Islet precursor cell (in vitro differentiated cells): Measurements from ENCODE around the gene CACNA1B.

Experiments
- DNase-seq: peaks from one replicate; pipeline ENCODE4 v3.0.0-alpha.2; 2018

CACNA1B gene

GRCh38 chr9:137890768-137891587 lies 13.4 kb downstream of the CACNA1B start:
- peak; percentile 51 for DNase-seq

DNA sequence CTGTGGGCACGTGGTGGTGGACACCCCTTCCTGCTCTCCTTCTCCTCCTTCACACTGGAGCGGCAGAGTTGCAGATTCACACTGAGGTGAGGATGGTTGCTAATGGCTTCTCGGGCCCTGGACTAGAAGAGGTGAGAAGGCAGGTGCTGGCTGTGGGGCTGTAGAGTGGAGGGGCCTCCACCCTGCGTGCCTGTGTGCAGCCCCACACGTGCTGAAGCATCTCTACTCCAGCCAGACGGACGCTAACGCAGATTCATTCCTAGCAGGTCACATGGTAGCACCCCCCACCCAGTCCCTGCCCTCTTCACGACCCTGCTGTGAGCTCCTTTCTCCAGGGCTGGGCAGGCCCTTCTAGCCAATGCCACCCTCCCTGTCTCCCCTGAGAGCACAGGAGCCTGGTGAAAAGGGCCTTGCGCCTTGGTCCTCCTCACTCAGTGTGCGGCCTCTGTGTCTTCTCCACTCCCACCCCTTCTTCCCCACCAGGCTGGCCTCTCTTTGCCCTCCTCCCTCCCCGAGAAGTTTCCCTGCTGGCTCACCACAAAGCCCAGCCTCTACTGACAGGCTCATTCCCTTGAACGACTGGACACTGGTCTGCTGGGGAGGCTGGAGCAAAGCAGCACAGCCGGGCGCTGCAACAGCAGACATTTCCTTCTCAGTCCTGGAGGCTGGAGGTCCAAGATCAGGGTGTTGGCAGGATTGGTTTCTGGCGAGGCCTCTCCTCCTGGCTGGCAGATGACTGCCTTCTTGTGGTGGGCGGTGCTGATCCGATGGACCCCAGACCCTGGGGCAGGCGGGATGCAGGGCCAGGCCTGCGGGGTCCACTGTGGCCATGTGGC lies 14.2 kb downstream of the CACNA1B start:
- peak; percentile 40 for DNase-seq

GRCh38 chr9:137892424-137893191 lies 15.0 kb downstream of the CACNA1B start:
- peak; percentile 47 for DNase-seq

GRCh38 chr9:137893670-137894069 lies 16.1 kb downstream of the CACNA1B start:
- DNase-seq = no peak

DNA sequence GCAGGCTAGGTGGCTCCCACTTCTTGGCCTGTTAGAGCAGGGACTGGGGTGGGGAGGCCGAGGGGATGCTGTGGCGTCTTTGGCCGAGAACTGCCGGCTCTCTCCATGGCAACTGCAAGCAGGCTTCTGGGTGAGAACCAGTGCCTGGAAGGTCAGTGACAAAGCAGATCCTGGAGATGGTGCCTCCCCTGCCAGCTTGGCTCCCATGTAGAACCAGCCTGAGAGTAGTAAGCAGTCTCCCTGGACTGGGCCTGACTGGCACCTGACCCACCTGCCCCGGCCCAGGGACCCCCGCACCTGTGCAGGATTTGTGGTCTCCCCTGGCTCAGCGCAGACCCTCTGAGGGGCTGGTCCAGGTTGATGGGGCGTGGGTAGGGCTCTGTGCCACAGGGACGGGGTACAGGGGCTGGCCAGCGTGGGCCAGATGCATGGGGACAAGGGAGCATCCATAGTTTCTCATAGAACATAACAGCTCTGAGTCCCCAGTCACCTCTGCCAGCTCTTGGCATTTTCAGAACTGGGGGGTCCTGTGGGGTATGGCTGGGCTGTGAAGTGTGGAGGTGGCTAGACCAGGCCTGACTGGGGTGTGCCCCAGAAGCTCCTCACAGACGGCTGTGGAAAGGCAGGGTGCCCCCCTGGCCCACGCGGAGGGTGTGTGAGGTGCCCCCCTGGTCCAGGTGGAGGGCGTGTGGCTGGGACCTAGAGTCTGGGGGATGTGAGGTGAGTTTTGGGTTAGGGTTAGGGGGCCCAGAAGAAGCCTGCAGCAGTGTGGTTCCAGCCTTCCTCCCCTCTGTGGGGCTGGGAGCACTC lies 22.2 kb downstream of the CACNA1B start:
- DNase-seq = peak; percentile 38

DNA sequence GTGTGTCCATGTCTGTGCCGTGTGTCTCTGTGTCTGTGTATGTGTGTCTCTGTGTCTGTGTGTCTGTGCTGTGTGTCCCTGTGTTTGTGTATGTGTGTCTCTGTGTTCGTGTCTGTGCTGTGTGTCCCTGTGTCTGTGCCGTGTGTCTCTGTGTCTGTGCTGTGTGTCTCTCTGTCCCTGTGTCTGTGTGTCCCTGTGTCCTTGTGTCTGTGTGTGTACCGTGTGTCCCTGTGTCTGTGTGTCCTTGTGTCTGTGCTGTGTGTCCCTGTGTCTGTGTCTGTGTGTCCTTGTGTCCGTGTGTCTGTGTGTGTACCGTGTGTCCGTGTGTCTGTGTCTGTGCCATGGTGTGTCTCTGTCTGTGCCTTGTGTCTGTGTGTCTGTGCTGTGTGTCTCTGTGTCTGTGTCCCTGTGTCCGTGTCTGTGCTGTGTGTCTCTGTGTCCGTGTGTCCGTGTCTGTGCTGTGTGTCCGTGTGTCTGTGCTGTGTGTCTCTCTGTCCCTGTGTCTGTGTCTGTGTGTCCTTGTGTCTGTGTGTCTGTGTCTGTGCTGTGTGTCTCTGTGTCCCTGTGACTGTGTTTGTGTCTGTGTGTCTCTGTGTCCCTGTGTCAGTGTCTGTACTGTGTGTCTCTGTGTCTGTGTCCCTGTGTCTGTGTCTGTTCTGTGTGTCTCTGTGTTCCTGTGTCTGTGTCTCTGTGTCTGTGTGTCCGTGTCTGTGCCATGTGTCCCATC lies 23.2 kb downstream of the CACNA1B start:
- peak; percentile 43 for DNase-seq

DNA sequence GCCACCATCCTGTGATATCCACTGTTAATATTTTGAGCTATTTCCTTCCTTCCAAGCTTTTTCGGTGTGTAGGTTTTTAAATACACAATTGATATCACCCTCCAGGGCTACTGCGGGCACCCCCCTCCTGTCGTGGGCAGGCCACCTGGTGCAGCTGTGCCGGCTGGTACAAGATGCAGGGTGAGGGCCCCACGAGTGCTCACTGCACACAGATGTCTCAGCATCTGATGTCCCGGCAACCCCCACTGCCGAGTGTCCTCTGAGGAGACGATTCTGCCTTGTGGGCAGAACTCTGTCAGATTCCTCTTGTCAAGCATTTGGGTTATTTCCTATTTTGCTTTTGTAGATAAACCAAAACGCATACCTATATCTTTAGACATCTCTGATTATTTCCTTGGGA lies 25.1 kb downstream of the CACNA1B start:
- no peak for DNase-seq

DNA sequence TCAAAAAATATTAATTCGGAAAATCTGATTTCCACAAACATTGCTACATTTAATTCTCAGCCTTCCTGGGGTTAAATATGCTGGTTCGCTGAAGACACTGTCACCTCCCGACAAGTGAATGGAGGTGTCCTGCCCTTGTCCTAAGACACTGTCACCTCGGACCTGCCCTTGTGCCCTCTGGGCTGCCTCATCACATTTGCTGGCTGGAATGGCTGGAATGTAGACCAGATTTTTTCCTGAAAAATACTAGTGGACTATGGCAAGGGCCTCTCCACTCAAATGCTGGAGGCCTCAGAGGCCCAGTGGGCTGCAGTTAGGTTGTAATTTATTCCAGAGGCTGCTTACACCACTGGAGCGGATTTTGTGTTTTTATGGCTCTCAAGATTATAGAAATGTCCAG lies 28.2 kb downstream of the CACNA1B start:
- DNase-seq = peak; percentile 63

DNA sequence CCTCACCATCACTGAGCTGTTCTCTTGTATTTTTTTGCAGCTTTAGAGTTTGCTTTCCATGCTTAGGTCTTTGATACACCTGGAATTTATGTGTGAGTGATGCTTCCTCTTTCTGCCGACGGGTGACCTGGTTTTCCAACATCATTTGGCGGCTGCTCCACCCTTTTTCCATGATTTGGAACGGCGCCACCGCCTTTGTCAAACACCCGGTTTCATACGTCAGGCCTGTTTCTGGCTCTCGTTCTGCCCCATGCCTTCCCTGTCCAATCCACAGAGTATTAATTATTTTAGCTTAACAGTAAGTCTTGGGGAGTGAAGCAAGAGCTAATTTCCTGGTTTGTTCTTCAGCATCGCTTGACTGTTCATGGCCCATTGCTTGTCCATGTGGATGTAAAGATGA lies 30.2 kb downstream of the CACNA1B start:
- DNase-seq = no peak

DNA sequence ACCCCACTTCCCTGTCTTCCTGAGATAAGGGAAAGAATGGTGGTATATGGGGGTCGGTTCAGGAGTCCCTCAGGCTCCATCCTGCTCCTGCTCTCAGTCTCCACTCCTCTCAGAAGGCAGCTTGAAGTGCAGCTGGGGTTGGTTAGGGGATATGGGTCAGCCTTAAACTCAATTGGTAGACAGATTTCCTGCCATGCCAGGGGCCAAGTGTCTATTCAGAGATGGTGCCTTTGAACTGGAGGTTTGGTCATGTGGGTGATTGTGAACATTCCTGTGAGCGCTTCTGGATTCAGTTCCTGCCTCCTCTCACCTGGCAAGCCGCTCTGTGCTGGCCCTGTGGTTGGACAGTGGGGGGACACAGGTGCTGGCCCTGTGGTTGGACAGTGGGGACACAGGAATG lies 35.1 kb downstream of the CACNA1B start:
- DNase-seq = no peak

DNA sequence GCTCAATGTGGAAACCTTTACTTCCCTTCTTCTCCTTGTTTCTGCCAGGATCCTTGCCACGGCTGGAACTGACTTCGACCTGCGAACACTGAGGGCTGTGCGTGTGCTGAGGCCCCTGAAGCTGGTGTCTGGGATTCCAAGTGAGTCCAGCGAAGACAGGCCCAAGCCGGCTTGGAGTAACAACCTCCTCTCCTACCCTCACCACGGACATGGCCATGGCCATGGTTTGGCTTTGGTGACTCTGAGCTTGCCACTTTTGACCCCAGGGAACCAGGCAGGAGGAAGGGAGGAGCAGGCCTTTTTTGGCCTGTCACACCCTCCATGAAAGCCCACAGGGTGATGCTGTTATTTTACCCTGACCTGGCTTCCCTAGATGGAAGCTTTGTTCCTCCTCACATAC lies 35.5 kb downstream of the CACNA1B start:
- DNase-seq = no peak

DNA sequence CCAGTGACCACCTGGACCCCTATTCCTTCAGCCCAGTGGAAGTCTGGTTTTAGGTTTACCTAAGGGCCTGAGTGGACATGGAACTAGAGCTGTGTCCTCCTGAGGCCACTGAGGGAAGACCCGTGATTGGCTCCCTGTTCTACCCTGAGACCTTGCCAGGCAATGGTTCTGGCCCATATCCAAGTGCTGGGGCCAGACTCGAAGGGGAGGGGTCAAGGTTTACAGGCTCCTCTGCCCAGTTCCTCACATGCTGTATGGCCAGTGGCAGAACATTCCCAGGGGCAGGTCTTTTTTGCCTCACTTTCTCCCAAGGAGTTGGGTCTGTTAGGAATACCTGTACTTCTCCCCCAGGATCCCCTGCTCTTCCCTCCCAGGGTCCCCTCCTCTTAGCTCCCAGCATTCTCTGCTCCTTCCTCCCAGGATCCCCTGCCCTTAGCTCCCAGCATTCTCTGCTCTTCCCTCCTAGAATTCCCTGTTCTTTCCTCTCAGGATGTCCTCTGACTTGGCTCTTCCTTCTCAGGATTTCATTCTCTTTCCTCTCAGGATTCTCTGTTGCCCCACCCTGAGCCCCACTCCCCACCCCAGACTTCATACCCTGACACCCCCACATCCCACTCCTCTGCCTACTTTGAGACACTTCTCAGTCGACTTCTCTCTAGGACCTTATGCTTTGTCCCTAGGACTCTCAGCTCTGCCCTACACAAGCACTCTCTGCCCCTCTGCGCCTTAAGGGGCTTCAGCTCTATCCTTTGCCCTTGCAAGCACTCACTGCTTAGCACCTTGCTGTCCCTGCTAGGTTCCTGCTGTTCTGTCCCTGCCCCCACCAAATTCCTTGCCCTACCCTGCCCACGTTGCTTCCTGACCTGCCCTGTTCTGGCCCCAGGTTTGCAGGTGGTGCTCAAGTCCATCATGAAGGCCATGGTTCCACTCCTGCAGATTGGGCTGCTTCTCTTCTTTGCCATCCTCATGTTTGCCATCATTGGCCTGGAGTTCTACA lies 36.5 kb downstream of the CACNA1B start:
- DNase-seq = no peak

GRCh38 chr9:137916540-137916939 lies 39.0 kb downstream of the CACNA1B start:
- DNase-seq = peak; percentile 43

- no peak for DNase-seq
These were observed 39.5 kb downstream of the CACNA1B start for GRCh38 chr9:137917116-137917515.

- DNase-seq = no peak
These were observed 40.2 kb downstream of the CACNA1B start for GRCh38 chr9:137917795-137918194.

DNA sequence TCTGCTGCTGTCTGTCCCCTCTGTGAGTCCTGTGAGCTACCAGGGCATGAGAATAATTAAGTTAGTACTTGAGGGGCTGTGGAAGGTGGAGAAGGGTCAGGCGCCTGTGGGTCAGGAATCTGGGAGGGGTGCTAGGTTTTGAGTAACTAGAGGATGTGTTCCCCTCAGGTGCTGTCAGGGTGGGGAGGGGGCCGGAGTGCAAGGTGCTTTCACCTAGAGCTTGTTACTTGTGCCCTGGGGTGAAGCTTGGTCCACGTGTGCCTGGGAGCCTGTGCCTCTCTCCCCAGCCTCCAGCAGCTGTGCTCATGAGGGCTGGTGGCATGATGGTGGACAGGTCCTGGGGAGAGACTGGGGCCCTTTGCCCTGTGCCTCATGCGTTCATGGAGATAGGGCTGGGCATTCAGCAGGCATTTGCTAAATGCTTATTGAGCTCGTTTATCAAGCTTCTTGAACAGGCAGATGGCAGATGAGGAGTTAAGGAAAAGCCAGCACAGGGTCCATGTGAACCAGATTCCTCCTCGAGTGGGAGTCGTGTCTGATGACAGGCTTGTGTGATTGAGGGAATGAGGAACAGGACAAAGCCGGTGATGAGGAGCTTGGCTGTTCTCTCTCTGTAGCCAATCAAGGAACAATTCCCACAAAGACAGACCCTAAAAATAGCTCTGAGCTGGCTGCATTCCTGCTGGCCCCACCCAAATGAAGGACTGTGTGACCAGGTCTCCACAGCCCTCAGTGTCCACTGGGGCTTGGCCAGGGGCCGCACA lies 40.9 kb downstream of the CACNA1B start:
- peak; percentile 77 for DNase-seq

GRCh38 chr9:137919095-137919465 lies 41.5 kb downstream of the CACNA1B start:
- DNase-seq = no peak

DNA sequence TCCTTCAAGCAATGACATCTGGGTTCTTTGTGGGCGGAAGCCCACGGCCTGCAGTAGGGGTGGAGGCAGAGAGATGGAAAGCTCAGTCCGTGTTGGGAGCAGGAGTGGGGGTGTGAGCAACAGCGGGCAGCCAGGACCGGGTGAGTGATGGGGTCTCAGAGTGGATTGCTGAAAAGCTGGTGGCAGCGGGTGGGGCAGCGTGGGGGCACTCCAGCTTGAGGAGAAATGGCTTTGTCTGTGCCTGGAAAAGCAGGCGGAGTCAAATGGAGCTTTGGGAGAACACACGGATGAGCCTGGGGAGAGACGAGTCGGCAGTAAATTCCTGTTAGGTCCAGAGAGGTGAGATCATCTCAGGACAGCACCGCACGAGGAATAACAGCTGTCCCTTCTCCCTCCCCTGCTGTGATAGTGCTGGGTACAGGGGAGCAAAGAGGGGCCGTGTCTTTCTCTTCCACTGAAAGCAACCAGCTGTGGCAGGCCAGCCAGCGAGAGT lies 42.1 kb downstream of the CACNA1B start:
- no peak for DNase-seq

DNA sequence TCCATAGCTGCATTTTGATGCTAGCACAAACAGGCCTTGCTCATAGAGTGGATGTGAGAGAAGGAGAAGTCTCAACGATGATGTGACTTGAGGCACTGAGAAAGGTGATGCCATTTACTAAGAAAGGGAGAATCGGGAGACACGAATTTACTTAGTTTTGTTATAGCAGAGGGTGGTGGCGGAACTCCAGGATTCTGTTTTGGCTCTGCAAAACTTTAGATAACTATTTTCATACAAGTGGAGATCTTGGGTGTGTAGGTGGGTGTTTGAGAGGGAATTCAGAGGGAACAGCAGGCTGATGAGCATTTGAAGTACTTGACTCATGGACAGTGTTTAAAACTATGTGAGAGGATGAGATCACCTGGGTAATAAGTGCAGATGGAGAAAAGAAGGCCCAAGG lies 43.2 kb downstream of the CACNA1B start:
- DNase-seq = no peak

DNA sequence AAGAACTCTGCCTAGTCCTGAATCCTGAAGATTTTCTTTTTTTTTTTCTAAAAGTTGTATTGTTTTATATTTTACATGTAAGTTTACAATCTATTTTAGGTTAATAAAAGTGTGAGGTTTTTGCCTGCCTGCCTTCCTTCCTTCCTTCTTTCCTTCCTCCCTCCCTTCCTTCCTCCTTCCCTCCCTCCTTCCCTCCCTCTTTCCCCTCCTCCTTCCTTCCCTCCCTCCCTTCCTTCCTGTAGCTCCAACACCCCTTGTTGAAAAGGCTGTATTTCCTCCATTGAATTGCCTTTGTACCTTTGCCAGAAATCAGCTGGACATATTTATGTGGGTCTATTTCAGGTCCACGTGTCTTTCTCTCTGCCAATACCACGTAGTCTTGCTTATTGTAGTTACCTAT lies 46.6 kb downstream of the CACNA1B start:
- no peak for DNase-seq
